GM23338 (cell line): ENCODE measurements around the gene FAM168A. TPM values are rescaled to one million over a fixed set of nuclear protein-coding genes. Genes with fewer than 3 reads are reported as not detected.

Experiments
- ATAC-seq: fragments of 200-7000 bp; cut with Tn5 transposase; 3 replicates; pipeline ENCODE4 v1.9.1; 2020
- DNase-seq: peaks from one replicate; pipeline ENCODE4 v3.0.0-alpha.2; 2015; ENCODE audit warnings: low spot score
- H2AFZ ChIP-seq: fragments of 200-600 bp; sonication (generic); 2 replicates; pipeline ENCODE4 v1.8.0; 2016; ENCODE audit warnings: antibody characterized with exemption, mild to moderate bottlenecking, moderate library complexity
- H3F3A ChIP-seq: fragments of 200-600 bp; sonication (generic); replicated peaks from 2 replicates; pipeline ENCODE4 v1.8.0; 2017; ENCODE audit warnings: antibody characterized with exemption, mixed run types, low read depth
- H3K27ac ChIP-seq: fragments of 200-600 bp; sonication (generic); 2 replicates; pipeline ENCODE4 v1.6.1; 2016; ENCODE audit warnings: low read depth
- H3K27me3 ChIP-seq: fragments of 200-600 bp; sonication (generic); 2 replicates; pipeline ENCODE4 v1.8.0; 2016; ENCODE audit warnings: mild to moderate bottlenecking, mixed run types, moderate library complexity; ENCODE audit not compliant: insufficient read depth
- H3K36me3 ChIP-seq: fragments of 200-600 bp; sonication (generic); 2 replicates; pipeline ENCODE4 v1.8.0; 2016; ENCODE audit warnings: mild to moderate bottlenecking; ENCODE audit not compliant: insufficient read depth
- H3K4me1 ChIP-seq: fragments of 200-600 bp; sonication (generic); 2 replicates; pipeline ENCODE4 v1.8.0; 2016; ENCODE audit warnings: mild to moderate bottlenecking, moderate library complexity; ENCODE audit not compliant: insufficient read depth
- H3K4me2 ChIP-seq: fragments of 200-600 bp; sonication (generic); 2 replicates; pipeline ENCODE4 v1.7.1; 2017; ENCODE audit warnings: mixed run types
- H3K4me3 ChIP-seq: fragments of 200-600 bp; sonication (generic); 2 replicates; pipeline ENCODE4 v1.6.1; 2016; ENCODE audit warnings: mixed run types
- H3K79me2 ChIP-seq: fragments of 200-600 bp; sonication (generic); replicated peaks from 2 replicates; pipeline ENCODE4 v1.8.0; 2017; ENCODE audit warnings: mild to moderate bottlenecking; ENCODE audit not compliant: insufficient read depth
- H3K9me2 ChIP-seq: fragments of 200-600 bp; sonication (generic); 2 replicates; pipeline ENCODE4 v1.8.0; 2017; ENCODE audit not compliant: insufficient read depth
- H4K20me1 ChIP-seq: fragments of 200-600 bp; sonication (generic); replicated peaks from 2 replicates; pipeline ENCODE4 v1.8.0; 2017; ENCODE audit warnings: mild to moderate bottlenecking; ENCODE audit not compliant: insufficient read depth
- H3K27ac Mint-ChIP-seq: 2 replicates; pipeline ENCODE4 v1.8.0; 2020; ENCODE audit warnings: inconsistent platforms, mild to moderate bottlenecking, moderate library complexity, mixed read lengths
- H3K27me3 Mint-ChIP-seq: 3 replicates; pipeline ENCODE4 v1.8.0; 2022; ENCODE audit warnings: low read depth, mild to moderate bottlenecking, moderate library complexity, mixed read lengths, inconsistent platforms; ENCODE audit not compliant: insufficient read depth, poor library complexity
- H3K36me3 Mint-ChIP-seq: 3 replicates; pipeline ENCODE4 v1.8.0; 2021; ENCODE audit warnings: low read depth, mild to moderate bottlenecking, inconsistent platforms, moderate library complexity, mixed read lengths
- H3K4me1 Mint-ChIP-seq: 3 replicates; pipeline ENCODE4 v1.8.0; 2020; ENCODE audit warnings: mild to moderate bottlenecking, inconsistent platforms, mixed read lengths
- H3K4me3 Mint-ChIP-seq: 3 replicates; pipeline ENCODE4 v1.8.0; 2021; ENCODE audit warnings: moderate library complexity, mild to moderate bottlenecking, inconsistent platforms, mixed read lengths
- H3K9me3 Mint-ChIP-seq: 3 replicates; pipeline ENCODE4 v1.8.0; 2020; ENCODE audit warnings: moderate library complexity, mild to moderate bottlenecking, inconsistent platforms, mixed read lengths
- CREB1 ChIP-seq: fragments of 250-450 bp; sonication (Bioruptor Pico); IDR thresholded peaks from 2 replicates; pipeline ENCODE4 v1.5.0; 2020; ENCODE audit warnings: low read depth, mild to moderate bottlenecking, moderate library complexity
- CTCF ChIP-seq, 2 experiments: fragments of 200-600 bp in 1 of 2; sonication (generic) in 1 of 2; conservative IDR thresholded peaks; 2 replicates each; pipeline versions ENCODE4 v1.5.1 to v1.6.1; 2016 to 2017; ENCODE audit warnings: antibody characterized with exemption in 2 of 2, low read depth in 2 of 2, mild to moderate bottlenecking in 2 of 2, moderate library complexity in 1 of 2
- ETS1 ChIP-seq: IDR thresholded peaks from 2 replicates; pipeline ENCODE4 v1.6.1; 2016; ENCODE audit warnings: antibody characterized with exemption
- EZH2 ChIP-seq: fragments of 200-600 bp; sonication (generic); IDR thresholded peaks from one replicate; pipeline ENCODE4 v1.8.0; 2017; ENCODE audit warnings: antibody characterized with exemption, mild to moderate bottlenecking, low read depth; ENCODE audit not compliant: unreplicated experiment
- EZH2phosphoT487 ChIP-seq: fragments of 200-600 bp; sonication (generic); IDR thresholded peaks from one replicate; pipeline ENCODE4 v1.8.1; 2018; ENCODE audit warnings: antibody characterized with exemption; ENCODE audit not compliant: unreplicated experiment
- JUNB ChIP-seq: IDR thresholded peaks from one replicate; pipeline ENCODE4 v1.6.1; 2016; ENCODE audit warnings: antibody characterized with exemption; ENCODE audit not compliant: unreplicated experiment
- NANOG ChIP-seq: IDR thresholded peaks from 2 replicates; pipeline ENCODE4 v1.6.1; 2016; ENCODE audit warnings: antibody characterized with exemption, borderline replicate concordance
- POLR2AphosphoS5 ChIP-seq: IDR thresholded peaks from 2 replicates; pipeline ENCODE4 v1.6.1; 2016; ENCODE audit warnings: antibody characterized with exemption, low read depth
- REST ChIP-seq: IDR thresholded peaks from one replicate; pipeline ENCODE4 v1.6.1; 2018; ENCODE audit warnings: antibody characterized with exemption; ENCODE audit not compliant: unreplicated experiment
- STAT1 ChIP-seq: IDR thresholded peaks from one replicate; pipeline ENCODE4 v1.6.1; 2016; ENCODE audit warnings: antibody characterized with exemption; ENCODE audit not compliant: unreplicated experiment
- ZNF114 ChIP-seq: fragments of 250-450 bp; sonication (Bioruptor Pico); IDR thresholded peaks from 2 replicates; pipeline ENCODE4 v1.5.0; 2020; ENCODE audit warnings: mild to moderate bottlenecking, moderate library complexity
- ZNF331 ChIP-seq: fragments of 250-450 bp; sonication (Bioruptor Pico); IDR thresholded peaks from 2 replicates; pipeline ENCODE4 v1.5.0; 2020; ENCODE audit warnings: low read depth, mild to moderate bottlenecking, moderate library complexity
- polyA plus RNA-seq: library from polyadenylated mRNA; unstranded; fragments of >200 nt; fragmentation: Nextera tagmentation; extraction: Ambion mirVana; gene quantifications from 2 replicates; pipeline ENCODE4 v1.2.1, GENCODE V29; 2016
- total RNA-seq: library from RNA; depleted of rRNA; stranded (reverse); fragments of >200 nt; shearing (Covaris generic); gene quantifications from 2 replicates; pipeline ENCODE4 v1.2.3, GENCODE V29; 2014

Gene FAM168A
- total and polyA plus RNA-seq, 2 experiments from 2014 or later: 8.0 to 20.3 TPM

- TF ChIP-seq REST (no peak), CREB1 (CRISPR knock-in tag) (no peak), NANOG (no peak), POLR2AphosphoS5 (no peak)
Observed at GRCh38 chr11:73382747-73383146, 215.2 kb downstream of the FAM168A start (continued).

DNA sequence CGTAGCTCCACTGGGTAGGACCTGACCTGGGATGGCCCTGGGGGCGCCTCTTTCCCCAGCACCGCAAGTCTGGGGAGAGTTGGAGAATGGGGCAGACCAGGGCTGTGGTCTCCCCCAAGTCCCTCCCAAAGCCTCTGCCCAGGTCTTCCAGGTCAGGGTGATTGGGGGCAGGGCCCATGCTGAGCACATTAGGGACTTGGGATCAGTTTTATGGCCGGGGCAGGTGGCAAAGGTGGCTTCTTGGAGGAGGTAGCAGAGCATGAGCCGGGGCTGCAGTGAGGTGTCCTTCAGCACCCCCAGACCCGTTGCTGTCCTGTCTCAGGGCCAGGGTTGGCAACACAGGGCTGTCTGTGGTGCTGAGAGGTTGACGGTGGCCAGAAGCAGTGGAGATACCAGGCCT is 215.7 kb downstream of the FAM168A start:
- no peak overlapping the region for H3K27ac ChIP-seq
- TF ChIP-seq JUNB: no peak
- no peak for TF ChIP-seq STAT1
- no peak for TF ChIP-seq EZH2
- TF ChIP-seq ETS1: no peak
- no peak for TF ChIP-seq POLR2AphosphoS5
- no peak for TF ChIP-seq CTCF (conservative IDR thresholded peaks at IDR 0.05; ENCODE audit: low read depth in 2 of 2)
- TF ChIP-seq EZH2phosphoT487: no peak
- TF ChIP-seq ZNF114 (CRISPR knock-in tag): no peak
- no peak for TF ChIP-seq REST
- no peak for TF ChIP-seq ZNF331 (CRISPR knock-in tag)

More for the DNA sequence above, 215.7 kb downstream of the FAM168A start:
- no peaks in the 10 kb centered on the region for H3K9me2 ChIP-seq
- peaks cover 2% of the 10 kb centered on the region for H4K20me1 ChIP-seq
- H3K27ac Mint-ChIP-seq: no peak overlapping the region
- no peaks in the 10 kb centered on the region for H3K9me3 Mint-ChIP-seq
- no peaks in the 10 kb centered on the region for H3K4me1 ChIP-seq
- H2AFZ ChIP-seq: no peak overlapping the region
- H3K4me1 Mint-ChIP-seq: peaks cover 21% of the 10 kb centered on the region
- H3K36me3 Mint-ChIP-seq: no peaks in the 10 kb centered on the region
- DNase-seq (no peak), ATAC-seq (no peak)
- H3K4me3 Mint-ChIP-seq: no peak overlapping the region
- peaks cover 5% of the 10 kb centered on the region for H3K79me2 ChIP-seq
- no peaks in the 10 kb centered on the region for H3F3A ChIP-seq
- peaks cover 5% of the 10 kb centered on the region; the same call in 1 of the 2 replicates for H3K27me3 ChIP-seq
- no peak overlapping the region for H3K4me3 ChIP-seq
- H3K27me3 Mint-ChIP-seq: peaks cover 15% of the 10 kb centered on the region
- no peaks in the 10 kb centered on the region for H3K36me3 ChIP-seq
- H3K4me2 ChIP-seq: no peak overlapping the region
